Lower leg skin (tissue), 3 donors: ENCODE data around the gene ST7.

Source experiments
- CTCF ChIP-seq, 3 donors: fragments of 450-650 bp; IDR thresholded peaks; one replicate each; pipeline ENCODE4 v1.5.1; 2016; ENCODE audit warnings: antibody characterized with exemption in 3 of 3, mild to moderate bottlenecking in 3 of 3, moderate library complexity in 2 of 3
- POLR2A ChIP-seq, 2 donors: fragments of 450-650 bp; IDR thresholded peaks; one replicate each; pipeline ENCODE4 v1.6.1; 2016 to 2017; ENCODE audit warnings: antibody characterized with exemption in 2 of 2, mild to moderate bottlenecking in 1 of 2, moderate library complexity in 1 of 2

- no peak for TF ChIP-seq CTCF (IDR thresholded peaks at IDR 0.05)
- TF ChIP-seq POLR2A (IDR thresholded peaks at IDR 0.05) = no peak
Observed at GRCh38 chr7:117231047-117231359, 277.7 kb downstream of the ST7 start.
